Suppressor macrophage (primary cell): Measurements from ENCODE around the gene DAB2IP.
A peak's percentile ranks its signal among the peaks of the same experiment; 100 is the strongest.

ENCODE experiments used
- DNase-seq, 4 experiments: peaks; one replicate each; pipeline ENCODE4 v3.0.0-alpha.2; 2020 to 2022

DAB2IP gene

DNA sequence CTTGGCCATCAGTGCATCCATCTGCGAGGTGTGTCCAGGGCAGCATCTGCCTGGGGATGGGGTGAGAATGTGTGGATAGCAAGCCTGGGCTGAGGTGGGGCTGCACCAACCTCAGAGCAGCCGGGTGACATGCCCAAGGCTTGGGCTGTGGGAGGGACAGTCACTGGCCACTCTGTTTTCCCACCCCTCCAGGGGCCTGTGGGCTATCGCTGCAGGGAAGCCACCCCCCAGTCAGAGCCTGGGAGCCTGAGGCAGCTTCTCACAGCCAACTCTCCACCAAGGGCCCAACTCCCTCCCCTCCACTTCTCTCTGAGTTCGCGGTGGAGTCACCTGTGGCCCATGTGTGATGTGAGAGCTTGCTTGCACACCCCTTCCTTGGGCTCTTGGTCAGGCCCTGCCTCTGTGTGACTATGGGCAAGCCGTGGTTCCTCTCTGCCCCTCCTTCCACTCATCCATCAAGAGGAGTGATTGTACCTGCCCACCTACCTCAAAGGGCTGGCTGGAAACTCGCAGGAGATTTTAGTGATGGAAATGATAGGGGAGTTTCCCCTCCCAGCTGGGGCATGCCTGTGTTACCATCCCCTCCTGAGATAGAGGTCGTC, 54.8 kb downstream of the DAB2IP start:
- no peak for DNase-seq

DNA sequence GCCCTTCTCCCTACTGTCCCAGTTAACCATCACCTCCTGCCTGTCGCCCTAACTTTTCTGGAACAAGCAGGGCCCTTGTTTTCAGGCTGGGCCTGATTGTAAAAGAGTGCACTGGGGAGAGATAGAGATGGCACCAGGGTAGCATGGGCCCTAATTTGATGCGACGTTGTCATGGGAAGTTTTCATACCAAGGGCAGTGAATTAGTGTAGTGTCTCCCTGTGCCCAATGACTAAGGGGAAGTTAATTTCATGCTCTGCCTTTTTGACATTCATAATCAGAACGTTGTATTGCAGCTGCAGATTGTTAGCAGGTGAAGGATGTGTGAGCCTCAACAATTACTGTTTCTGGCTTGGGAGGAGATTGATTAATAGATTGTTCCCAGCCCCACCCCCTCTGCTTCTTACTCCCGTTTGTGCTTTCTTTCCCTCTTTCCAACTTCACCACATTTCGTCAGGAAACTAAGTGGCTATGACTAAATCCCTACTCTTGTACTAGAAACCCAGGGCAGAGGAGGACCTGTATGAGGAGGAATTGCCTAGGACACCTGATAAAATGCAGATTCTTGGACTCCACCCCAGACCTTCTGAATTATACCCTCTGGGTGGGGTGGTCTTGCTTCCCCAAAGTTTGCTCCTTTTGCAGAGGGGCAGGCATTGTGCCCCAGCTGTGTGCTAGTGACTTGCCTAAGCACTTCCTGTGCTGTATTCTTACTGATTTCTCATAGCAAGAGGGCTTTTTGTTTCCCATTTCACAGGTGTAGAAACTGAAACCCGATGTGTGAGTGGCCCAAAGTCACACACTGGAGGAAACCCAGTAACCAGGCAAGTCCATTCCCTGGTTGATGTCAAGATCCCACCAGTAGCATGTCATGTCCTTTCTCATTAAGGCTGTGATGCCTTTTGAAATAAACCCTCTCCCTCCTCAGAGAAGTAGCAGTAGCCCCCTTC, 56.3 kb downstream of the DAB2IP start:
- DNase-seq: no peak

DNA sequence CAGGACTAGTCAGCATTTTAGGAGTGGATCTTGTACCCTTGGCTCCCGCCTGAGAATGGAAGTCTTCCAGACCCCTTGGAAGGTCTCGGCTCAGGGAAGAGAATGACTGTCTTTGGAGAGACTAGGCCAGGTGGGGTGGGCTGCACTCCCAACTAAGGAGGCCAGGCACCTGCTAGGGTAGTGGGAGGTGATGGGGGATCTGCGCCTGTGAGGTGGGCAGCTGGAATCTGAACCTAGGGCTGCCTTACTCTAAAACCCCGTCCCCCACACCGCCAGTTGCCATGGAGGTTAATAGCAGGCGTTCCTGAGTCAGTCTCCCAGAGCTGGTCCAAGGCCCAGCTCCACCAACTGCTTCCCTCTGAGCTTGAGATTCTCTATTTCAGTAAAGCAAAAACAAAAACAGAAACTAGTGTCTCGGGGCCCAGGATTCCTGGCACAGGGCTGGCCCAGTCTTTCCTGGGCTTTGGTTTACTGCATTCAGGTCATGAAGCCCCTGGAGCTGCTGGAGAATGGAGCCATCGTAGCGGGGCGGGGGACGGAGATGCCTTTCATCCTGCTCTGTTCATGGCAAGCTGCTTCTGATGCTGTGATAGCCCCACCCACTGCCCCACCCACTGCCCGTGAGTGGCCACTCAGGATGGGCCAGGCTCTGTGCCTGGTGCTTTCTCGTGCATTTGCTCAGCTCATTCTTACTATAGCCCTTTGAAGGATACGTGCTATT, 57.5 kb downstream of the DAB2IP start:
- no peak for DNase-seq

DNA sequence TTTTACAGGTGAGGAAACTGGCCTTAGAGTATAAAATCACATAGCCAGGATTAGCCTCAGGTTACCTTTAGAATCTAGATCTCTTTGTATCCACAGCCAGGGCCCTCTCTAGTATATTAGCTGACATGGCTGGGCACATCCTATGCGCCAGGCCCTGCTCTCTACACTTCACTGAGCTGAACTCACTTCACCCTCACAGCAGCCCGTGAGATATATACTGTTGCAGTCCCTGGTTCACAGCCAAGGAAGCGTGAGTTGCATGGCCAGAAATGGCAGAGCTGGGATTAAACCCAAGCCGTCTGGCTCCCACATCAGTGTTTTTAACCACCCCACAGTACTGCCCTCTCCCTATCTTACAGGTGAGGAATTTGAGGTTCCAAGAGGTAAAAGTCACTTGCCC, 58.4 kb downstream of the DAB2IP start:
- DNase-seq: no peak

DNA sequence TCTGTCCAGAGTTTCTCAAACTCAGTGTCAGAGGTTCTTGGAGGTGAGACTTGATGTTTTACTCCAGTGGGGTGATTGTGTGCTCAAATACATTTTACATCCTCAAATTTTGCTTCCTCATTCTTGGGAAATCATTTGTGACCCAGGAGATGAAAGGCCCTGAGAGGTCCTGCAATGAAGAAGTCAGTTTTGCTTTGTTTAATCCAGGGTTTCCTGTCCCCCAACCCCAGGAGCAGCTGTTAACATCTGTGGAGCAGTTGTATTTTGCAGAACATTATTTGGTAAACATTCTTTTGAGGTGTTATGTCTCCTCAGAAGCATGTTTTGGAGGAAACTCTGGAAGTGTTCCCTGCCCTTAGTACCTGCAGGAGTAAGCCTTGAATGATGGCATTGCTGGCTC, 59.8 kb downstream of the DAB2IP start:
- peak in 3 of 4 experiments; percentile 13 to 49 (median 38) for DNase-seq

DNA sequence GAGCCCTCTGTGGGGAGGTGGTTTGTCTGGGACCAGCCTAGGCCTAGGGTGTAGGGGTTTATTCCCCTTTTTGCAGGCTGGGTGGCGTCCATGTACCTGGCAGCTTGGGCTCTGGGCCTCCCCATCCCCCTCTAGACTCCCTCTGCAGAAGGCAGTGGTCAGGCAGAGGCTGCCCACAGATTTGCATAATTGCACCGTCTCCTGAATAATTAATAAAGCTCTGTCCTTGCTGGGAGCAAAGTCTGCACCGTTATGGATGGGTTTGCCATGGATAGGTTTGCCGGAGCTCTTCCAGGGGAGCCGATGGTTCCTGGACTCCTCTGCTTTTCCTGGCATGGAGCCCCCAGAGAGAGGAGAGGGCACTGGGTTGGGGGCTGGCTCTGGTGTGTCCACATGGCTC, 60.4 kb downstream of the DAB2IP start:
- no peak for DNase-seq

DNA sequence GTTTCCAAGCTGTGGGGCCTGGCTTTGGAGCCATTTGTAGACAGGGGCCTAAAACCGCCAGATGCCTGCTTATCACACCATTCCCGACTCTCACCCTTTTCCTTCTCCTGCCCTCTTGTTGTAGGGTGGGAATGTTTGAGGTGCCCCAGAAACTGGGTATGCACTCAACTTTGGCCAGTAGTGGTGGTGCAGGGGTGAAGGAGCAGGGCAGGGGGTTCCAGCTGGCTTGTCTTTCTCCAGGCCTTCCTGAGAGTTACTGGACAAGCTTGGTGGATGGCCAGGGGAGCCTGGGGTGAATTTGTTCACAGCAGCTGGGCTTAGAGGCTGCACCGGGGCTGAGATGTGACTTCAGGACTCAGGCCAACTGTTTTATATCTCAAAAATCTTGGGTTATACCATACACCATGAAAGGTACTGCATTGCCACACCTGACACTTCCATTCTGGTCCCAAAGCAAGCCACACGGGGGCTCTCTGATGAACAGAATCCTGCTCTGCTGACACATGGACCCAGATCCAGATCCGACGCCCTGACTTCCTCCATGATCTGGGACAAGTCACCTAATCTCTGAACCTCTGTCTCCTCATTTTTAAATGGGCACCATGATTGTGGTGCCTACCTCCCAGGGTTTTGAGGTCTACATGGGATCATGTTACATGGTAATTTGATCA, 62.1 kb downstream of the DAB2IP start:
- no peak for DNase-seq

DNA sequence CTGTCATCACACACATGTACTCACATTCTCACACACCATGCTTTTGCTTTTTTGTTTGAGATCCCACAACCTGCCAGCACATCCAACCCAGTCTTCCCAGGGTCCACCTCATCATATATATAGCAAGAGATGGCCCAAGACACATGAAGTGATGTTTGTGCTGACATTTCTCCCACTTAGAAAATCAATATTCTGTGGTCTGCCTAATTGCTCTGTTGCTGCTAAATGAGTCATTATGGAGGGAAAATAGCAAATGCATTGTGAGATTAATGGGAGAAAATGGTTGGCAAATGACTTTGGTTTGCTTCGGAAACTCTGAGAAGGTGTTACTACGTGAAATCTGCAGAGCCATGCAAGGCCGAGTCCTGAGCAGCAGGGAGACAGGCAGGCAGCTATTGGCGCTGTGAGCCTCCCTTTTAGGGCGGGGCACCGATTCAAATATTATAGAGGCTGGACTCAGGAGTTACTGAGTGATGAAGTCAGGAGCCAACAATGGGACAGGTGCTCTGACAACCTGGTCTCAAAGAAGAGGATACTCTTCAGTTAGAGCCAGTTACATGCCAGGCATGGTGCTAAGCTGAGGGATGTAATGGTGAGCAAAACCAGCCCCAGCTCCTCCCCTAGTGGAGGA, 62.8 kb downstream of the DAB2IP start:
- no peak for DNase-seq

DNA sequence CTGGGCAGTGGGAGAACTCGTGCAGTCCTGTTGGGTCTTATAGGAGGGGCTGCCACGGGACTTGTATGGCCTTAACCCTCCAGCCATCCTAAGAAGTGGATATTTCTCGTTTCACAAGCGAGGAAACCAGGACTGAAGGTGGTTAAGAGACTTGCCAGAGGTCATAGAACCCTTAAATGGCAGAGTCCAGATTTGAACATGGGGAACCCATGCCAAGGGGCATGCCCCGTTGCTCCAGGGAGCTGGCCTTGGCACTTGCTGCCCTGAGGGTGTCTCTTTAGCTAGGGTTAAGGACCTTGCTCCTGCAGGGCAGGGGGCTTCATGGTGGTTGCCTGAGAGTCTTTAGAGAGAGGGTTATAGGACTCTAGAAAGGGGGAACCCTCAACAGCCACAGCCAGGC, 63.4 kb downstream of the DAB2IP start:
- no peak for DNase-seq

DNA sequence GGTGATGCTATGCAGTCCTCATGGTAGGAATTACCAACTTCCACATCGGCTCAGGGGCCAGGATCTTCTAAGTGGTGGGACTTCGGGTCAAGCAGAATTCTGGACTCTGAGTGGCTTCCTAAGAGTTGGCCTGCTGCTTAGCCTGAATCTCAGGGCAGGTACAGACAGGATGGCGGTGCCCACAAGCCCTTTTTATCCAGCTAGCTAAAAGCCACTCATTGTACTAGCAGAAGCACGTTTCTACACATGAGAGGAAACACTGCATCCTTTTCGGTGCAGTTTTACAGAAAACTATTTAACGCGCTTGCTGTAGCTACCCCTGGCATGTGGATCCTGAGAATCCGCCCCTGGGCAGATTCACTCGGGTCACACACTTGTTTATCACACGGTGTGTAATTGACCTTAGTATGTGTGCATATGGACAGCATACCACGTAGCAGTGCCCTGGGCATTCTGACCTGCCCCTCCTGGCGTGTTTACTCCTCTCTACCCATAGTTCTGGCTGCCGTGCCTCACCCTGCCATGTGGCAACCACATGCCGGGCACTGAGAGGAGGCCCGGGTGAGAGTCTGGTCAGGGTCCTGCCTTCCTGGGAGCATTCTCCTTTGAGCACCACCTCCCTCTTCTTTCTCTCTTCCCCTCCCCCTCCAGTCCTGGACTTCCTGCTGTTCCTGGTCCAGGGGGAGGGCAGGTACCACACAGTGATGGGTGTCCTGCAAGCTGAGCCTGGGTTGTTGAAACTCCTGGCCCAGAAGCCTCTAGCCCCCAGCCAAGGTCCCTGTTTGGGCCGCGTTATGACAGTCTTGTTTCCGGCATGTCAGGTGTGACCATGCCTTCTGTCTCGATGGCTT, 65.9 kb downstream of the DAB2IP start:
- no peak for DNase-seq

DNA sequence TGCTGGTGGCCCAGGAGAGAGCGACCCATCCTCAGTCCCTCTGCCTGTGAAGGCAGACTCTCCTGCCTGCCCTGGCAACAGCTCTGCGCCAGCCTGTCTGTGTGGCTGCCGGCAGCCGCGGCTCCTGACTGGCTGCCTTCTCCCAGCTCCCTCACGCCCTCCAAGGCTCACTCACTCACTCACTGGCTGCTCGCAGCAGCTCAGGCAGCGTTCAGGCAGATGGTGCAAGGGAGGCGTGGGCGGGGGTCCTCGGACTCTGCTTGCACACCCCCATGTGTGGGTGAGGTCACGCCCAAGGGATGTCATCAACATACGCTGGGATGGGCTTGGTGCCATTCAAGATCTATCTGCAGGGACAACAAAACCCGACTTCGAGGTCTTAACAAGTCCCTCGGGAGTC, 66.7 kb downstream of the DAB2IP start:
- no peak for DNase-seq

DNA sequence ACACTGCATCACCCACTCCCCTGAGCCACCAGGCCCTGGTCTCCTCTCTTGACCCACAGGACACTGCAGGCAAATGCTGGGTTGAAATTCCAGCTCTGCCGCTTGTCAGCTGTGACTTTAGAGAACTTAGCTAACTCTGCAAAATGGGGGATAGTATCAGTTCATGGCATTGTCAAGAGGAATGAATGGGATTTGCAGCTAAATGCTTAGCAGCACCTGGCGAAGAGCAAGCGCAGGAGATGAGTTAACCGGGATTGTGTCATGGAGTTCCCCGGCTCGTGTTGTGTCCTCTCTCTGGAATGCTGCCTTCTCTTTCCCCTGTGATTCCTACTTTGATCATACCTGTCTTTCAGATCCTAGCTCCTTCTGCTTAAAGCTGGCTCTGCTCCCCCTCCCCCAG, 67.1 kb downstream of the DAB2IP start:
- DNase-seq: no peak

DNA sequence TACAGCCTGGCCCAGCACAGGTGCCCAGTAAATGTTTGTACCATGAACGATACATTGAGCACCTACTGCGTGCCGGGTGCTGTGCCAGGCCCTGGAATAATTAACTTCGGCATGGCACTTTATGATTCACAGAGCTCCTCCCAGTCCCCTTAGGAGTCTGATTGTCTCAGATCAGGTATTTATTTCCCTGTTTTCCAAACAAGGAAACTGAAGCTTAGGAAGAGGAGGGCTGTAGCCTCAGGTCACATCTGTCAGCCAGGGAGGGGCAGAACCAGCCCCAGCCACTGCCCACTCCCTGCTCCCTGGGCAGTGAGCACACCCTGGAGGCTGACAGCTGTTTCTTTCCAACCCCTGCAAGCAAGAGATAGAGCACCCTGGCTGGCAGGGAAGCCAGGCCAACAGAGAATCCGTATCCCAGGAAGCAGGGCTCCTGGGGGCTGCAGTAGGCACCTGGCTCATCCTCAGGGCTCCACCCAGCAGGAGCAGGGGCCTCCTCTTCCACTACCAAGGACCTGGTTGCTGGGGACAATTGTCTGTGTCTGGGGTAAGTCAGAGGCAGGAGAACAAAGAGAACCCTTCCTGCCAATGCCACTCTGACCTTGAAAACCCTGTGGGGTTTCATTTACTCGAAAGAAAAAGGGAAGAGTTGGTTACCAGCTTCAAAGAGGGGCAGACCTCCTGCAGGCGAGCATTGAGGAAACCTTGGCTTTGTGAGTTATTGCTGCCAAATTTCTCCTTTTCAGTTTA, 69.0 kb downstream of the DAB2IP start:
- no peak for DNase-seq

DNA sequence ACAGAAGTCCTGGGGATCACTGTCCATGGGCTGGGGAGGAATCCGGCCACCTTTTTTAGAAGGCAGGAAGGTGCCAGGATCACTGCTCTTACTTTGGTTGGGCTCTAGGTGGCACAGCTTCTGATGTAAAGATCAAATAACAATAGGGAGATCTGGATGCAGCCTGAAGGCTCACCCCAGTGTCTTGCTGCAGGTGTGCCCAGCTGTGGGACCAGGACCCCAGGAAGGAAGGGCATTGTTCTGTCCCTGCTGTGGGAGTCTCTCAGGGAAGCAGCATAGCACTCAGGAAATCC, 69.6 kb downstream of the DAB2IP start:
- no peak for DNase-seq

DNA sequence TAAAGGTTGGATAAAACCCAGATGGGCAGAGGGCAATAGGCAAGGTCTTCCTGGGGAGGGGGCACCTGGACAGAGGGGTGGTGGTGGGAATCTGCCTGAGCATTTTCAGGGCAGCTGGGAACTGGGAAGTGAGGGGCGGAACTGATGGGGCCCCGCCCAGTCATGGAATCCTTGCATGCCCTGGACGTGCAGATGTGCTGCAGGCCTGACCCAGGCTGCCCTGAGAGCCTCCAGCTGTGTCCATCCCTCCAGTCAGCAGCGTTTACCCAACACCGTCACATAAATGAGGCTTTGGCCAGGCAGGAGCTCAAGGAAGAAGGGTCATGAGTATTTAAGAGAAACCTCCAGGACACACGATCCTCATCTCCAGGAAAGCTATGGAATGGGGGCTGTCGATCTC, 70.3 kb downstream of the DAB2IP start:
- no peak for DNase-seq

DNA sequence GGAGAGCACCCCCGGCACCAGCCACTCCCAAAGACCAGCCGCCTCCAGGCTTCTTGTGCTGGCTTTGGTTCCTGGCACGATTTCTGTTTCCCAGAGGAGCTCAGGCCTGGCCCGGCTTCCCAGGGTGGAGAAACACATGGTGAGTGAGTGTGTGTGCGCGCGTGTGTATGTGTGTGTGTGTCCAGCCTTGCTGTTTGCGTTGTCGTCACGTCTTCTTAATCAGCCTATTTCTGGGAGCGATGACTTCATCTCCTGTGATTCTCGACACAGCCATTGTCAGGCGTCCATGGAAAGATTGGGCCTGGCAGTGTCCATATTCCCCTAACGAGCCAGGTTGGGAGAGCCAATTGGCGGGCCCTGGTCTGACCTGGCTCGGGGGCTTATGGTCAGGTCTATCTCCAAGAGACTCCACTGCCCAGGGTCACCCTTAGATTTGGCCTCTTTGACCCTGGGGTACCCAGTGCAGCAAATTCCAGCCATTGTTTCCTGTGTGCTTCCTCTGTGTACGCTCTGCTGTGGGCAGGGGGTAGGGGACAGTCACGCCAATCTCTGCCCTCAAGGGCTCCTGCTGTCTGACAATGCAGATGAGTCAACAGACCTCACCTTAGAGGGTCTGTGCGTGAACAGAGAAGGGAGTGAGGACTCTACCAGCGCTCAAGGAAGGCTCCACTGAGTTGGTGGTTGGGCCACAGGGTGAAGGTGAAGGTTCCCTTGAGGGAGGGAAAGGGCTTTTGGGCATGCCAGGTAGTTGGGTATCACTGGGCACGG, 73.8 kb downstream of the DAB2IP start:
- DNase-seq: no peak

DNA sequence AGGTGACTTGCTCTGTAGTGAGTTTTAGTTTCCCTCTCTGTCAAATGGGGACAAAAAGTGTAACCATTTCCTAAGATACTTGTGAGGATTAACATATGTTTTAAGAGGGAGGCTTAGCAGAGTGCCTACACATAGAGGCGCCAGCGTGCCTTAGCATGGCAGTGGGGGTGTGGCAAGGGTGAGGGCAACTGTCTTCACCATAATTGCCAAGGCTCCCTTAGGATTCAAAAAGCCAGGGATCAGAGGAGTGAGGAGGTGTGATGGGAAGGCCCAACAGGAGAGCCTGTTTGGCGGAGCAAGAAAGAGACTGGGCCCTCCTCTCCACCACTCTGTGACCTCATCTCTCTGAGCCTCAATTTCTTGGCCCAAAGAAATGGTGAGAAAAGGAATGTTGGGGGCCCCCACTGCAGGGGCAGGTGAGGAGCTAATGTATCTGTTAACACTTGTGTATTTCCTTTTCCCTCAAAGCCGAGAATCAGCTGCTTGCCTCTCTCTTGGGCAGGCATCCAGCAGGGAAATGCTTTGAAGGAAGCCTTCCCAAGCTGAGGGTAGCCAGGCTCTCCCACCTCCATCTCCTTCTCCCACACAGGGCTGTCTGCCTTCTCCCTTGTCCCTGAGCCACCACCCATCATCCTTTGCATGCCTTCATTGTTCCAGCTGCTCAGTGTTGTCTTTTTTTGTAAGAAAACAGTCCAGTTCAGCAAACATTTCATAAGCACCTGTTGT, 76.0 kb downstream of the DAB2IP start:
- no peak for DNase-seq

DNA sequence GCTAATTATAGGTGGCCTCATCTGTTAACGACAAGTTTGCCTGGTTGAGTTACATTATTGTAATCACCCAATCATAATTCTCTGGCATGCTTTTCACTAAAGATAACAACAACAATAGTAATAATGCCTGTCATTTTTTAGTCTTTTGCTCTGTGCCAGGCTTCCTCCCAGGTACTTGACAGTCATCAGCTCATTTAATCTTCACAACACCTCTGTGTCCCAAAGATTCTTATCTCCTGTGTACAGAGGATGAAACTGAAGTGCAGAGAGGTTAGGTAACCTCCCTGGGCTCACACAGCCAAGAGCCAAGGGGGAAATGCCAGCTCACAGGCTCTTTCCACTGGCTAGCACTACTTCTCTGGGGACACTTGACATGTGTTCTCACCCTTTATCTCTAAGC, 77.5 kb downstream of the DAB2IP start:
- no peak for DNase-seq

DNA sequence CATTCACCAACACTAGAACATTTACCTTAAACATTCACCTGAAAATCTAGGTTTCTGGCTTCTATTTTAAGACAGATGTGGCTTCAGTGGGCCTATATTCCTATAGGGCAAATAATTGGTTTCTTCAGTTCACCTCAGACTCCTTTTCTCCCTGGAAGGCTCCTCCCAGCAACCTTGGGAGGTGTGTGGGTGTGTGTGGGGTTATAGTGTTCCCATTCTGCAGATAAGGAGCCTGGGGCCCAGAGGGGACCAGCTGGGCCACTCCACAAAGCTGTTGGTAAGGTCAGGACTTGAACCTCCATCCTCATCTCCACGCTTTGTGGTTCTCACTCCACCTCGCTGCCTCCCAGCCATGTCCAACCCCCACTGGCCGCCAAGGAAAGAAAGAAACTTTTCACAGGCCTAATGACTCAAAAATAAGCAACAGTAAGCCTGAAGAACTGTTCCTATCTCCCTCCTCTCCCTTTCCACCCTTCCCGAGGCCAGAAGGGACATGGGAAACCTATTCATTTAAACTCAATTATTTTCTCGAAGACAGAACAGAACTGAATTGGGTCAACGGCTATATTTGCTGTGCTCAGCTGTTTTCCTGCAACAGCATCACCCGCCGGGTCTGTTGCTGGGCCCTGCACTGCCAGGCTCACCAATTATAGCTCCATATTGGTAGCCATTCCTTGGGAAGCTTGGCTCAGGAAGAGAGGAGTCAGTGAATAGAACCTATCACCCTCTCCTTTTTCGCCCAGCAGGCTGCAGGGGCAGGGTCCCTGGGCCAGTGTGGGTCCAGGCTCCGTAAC, 78.5 kb downstream of the DAB2IP start:
- no peak for DNase-seq
